ENCODE measurements around the gene KIF26B.

- TF ChIP-seq CTCF (IDR thresholded peaks at IDR 0.05) = no peak
- TF ChIP-seq POLR2A (IDR thresholded peaks at IDR 0.05) = no peak
- no peak for TF ChIP-seq POLR2AphosphoS5 (IDR thresholded peaks at IDR 0.05; ENCODE audit: insufficient read depth in 1 of 2, low read depth in 1 of 2)
These were observed 257.5 kb downstream of the KIF26B start for GRCh38 chr1:245412306-245412705.
